Astrocyte (in vitro differentiated cells and primary cell): Measurements from ENCODE around the gene SND1. TPM values are rescaled to one million over a fixed set of nuclear protein-coding genes. Genes with fewer than 3 reads are reported as not detected.

Experiments
- DNase-seq: peaks from one replicate; pipeline ENCODE4 v3.0.0-alpha.2; 2010; ENCODE audit warnings: low read depth
- FAIRE-seq: peaks from 2 replicates; lab custom pipeline; 2011; peaks lifted over from hg19 to GRCh38; lab: Jason Lieb, UNC
- H2AFZ ChIP-seq: 2 replicates; pipeline ENCODE4 v1.6.0; 2012; ENCODE audit warnings: low read depth, low read length, inconsistent platforms
- H3K27ac ChIP-seq: 2 replicates; pipeline ENCODE4 v1.5.1; 2011; ENCODE audit warnings: low read depth, low read length, inconsistent platforms
- H3K27me3 ChIP-seq: 2 replicates; pipeline ENCODE4 v1.6.0; 2011; ENCODE audit warnings: low read length, inconsistent platforms; ENCODE audit not compliant: insufficient read depth
- H3K36me3 ChIP-seq: 2 replicates; pipeline ENCODE4 v1.5.1; 2011; ENCODE audit warnings: low read length, inconsistent platforms; ENCODE audit not compliant: insufficient read depth
- H3K4me1 ChIP-seq: 2 replicates; pipeline ENCODE4 v1.5.1; 2011; ENCODE audit warnings: low read length, inconsistent platforms; ENCODE audit not compliant: insufficient read depth
- H3K4me2 ChIP-seq: 2 replicates; pipeline ENCODE4 v1.6.0; 2012; ENCODE audit warnings: low read length, inconsistent platforms
- H3K4me3 ChIP-seq: 2 replicates; pipeline ENCODE4 v1.5.1; 2011; ENCODE audit warnings: low read depth, mild to moderate bottlenecking, low read length, inconsistent platforms; ENCODE audit not compliant: insufficient read depth
- H3K79me2 ChIP-seq: 2 replicates; pipeline ENCODE4 v1.6.0; 2012; ENCODE audit warnings: mild to moderate bottlenecking, low read length, inconsistent platforms; ENCODE audit not compliant: insufficient read depth
- H3K9ac ChIP-seq: 2 replicates; pipeline ENCODE4 v1.6.0; 2012; ENCODE audit warnings: mild to moderate bottlenecking, low read length, inconsistent platforms
- H3K9me3 ChIP-seq: 2 replicates; pipeline ENCODE4 v1.5.1; 2012; ENCODE audit warnings: low read depth, mild to moderate bottlenecking, low read length, inconsistent platforms; ENCODE audit not compliant: insufficient read depth
- H4K20me1 ChIP-seq: 2 replicates; pipeline ENCODE4 v1.6.0; 2012; ENCODE audit warnings: low read length, inconsistent platforms; ENCODE audit not compliant: insufficient read depth
- H3K27ac Mint-ChIP-seq: one replicate; pipeline ENCODE4 v1.8.0; 2021; ENCODE audit warnings: mild to moderate bottlenecking, mixed read lengths; ENCODE audit not compliant: unreplicated experiment
- H3K27me3 Mint-ChIP-seq: one replicate; pipeline ENCODE4 v1.8.0; 2021; ENCODE audit warnings: low read depth, mixed read lengths; ENCODE audit not compliant: unreplicated experiment
- H3K36me3 Mint-ChIP-seq: one replicate; pipeline ENCODE4 v1.8.0; 2021; ENCODE audit warnings: low read depth, mixed read lengths; ENCODE audit not compliant: unreplicated experiment
- H3K4me1 Mint-ChIP-seq: one replicate; pipeline ENCODE4 v1.8.0; 2021; ENCODE audit warnings: low read depth, mixed read lengths; ENCODE audit not compliant: unreplicated experiment
- H3K4me3 Mint-ChIP-seq: one replicate; pipeline ENCODE4 v1.8.0; 2021; ENCODE audit warnings: mild to moderate bottlenecking, moderate library complexity, mixed read lengths; ENCODE audit not compliant: unreplicated experiment
- H3K9me3 Mint-ChIP-seq: one replicate; pipeline ENCODE4 v1.8.0; 2021; ENCODE audit warnings: mild to moderate bottlenecking, mixed read lengths; ENCODE audit not compliant: unreplicated experiment
- EZH2 ChIP-seq: IDR thresholded peaks from 2 replicates; pipeline ENCODE4 v1.6.1; 2012; ENCODE audit warnings: mild to moderate bottlenecking, low read length, inconsistent platforms; ENCODE audit not compliant: insufficient read depth
- total RNA-seq: library from RNA; stranded (reverse); gene quantifications from 2 replicates; pipeline ENCODE4 v1.2.1, GENCODE V29; 2021
- TF ChIP-seq, protein P1 (sequence below): IDR thresholded peaks from 2 replicates; pipeline ENCODE4 v1.5.1; 2011; ENCODE audit warnings: low read depth, mild to moderate bottlenecking, inconsistent platforms, low read length, moderate library complexity; ENCODE audit not compliant: insufficient read depth

SND1 gene
- total RNA-seq, 1 donor from 2014 or later: 267 TPM

- Histone ChIP-seq H3K9ac (no peak overlapping the region), H3K4me3 (no peak overlapping the region), H3K79me2 (no peaks in the 10 kb centered on the region), H3K9me3 (no peaks in the 10 kb centered on the region), H4K20me1 (no peaks in the 10 kb centered on the region), H3K4me2 (no peak overlapping the region), H3K27me3 (peaks cover 40% of the 10 kb centered on the region), H3K4me1 (peaks cover 7% of the 10 kb centered on the region), H2AFZ (no peak overlapping the region), H3K27ac (no peak overlapping the region), H3K36me3 (no peaks in the 10 kb centered on the region)
- TF ChIP-seq EZH2: no peak
- TF ChIP-seq, protein P1, sequence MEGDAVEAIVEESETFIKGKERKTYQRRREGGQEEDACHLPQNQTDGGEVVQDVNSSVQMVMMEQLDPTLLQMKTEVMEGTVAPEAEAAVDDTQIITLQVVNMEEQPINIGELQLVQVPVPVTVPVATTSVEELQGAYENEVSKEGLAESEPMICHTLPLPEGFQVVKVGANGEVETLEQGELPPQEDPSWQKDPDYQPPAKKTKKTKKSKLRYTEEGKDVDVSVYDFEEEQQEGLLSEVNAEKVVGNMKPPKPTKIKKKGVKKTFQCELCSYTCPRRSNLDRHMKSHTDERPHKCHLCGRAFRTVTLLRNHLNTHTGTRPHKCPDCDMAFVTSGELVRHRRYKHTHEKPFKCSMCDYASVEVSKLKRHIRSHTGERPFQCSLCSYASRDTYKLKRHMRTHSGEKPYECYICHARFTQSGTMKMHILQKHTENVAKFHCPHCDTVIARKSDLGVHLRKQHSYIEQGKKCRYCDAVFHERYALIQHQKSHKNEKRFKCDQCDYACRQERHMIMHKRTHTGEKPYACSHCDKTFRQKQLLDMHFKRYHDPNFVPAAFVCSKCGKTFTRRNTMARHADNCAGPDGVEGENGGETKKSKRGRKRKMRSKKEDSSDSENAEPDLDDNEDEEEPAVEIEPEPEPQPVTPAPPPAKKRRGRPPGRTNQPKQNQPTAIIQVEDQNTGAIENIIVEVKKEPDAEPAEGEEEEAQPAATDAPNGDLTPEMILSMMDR: no peak
- H3K9me3 Mint-ChIP-seq: peaks cover 2% of the 10 kb centered on the region
- H3K36me3 Mint-ChIP-seq: no peaks in the 10 kb centered on the region
- FAIRE-seq (no peak), DNase-seq (no peak)
- H3K4me3 Mint-ChIP-seq: no peak overlapping the region
- H3K4me1 Mint-ChIP-seq: peaks cover 2% of the 10 kb centered on the region
- H3K27me3 Mint-ChIP-seq: peaks cover 32% of the 10 kb centered on the region
- H3K27ac Mint-ChIP-seq: no peak overlapping the region
Observed at GRCh38 chr7:128137181-128137580, 485.2 kb downstream of the SND1 start.

GRCh38 chr7:128139406-128139805, 487.4 kb downstream of the SND1 start:
- FAIRE-seq (no peak), DNase-seq (no peak)
- no peak overlapping the region for H3K4me2 ChIP-seq
- H3K27me3 ChIP-seq: peaks cover 27% of the 10 kb centered on the region
- no peaks in the 10 kb centered on the region for H3K9me3 Mint-ChIP-seq
- no peak overlapping the region for H3K27ac Mint-ChIP-seq
- no peaks in the 10 kb centered on the region for H3K36me3 Mint-ChIP-seq
- no peak overlapping the region for H3K9ac ChIP-seq
- no peaks in the 10 kb centered on the region for H3K36me3 ChIP-seq
- peaks cover 3% of the 10 kb centered on the region for H3K9me3 ChIP-seq
- H3K27ac ChIP-seq: no peak overlapping the region
- peaks cover 7% of the 10 kb centered on the region for H3K4me1 ChIP-seq
- H3K27me3 Mint-ChIP-seq: peaks cover 21% of the 10 kb centered on the region
- no peak overlapping the region for H3K4me3 ChIP-seq
- no peak for TF ChIP-seq EZH2
- TF ChIP-seq, protein P1: no peak
- no peak overlapping the region for H2AFZ ChIP-seq
- peaks cover 2% of the 10 kb centered on the region for H3K4me1 Mint-ChIP-seq
- no peaks in the 10 kb centered on the region for H4K20me1 ChIP-seq
- H3K79me2 ChIP-seq: no peaks in the 10 kb centered on the region
- H3K4me3 Mint-ChIP-seq: no peak overlapping the region

DNA sequence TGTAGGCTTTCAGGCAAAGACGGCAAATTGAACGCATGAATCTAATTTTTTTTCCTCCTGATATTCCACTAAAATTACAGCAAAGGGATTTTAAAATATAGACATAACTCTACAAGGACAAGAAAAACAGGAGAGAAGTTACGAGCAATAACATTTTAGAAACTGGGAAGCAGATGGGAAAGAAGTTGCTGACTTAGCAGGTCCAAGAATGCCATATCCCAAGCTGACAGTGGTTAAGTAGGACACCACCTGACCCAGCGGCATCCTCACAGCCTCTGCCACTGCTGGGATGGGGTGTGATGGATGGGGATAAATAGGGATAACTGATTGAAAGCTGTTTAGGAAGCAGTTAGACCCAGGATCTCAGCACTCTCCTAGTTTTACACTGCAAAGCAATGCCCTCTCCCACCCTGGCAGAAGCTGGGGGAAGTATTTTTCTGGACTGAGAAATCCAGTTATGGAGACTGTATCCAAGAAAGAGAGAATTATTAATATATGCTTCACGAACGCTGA, 489.7 kb downstream of the SND1 start:
- H4K20me1 ChIP-seq: no peaks in the 10 kb centered on the region
- no peaks in the 10 kb centered on the region for H3K4me1 ChIP-seq
- H3K9ac ChIP-seq: no peak overlapping the region
- peaks cover 13% of the 10 kb centered on the region for H3K27me3 ChIP-seq
- Mint-ChIP-seq H3K27ac (no peak overlapping the region), H3K4me3 (no peak overlapping the region), H3K9me3 (no peaks in the 10 kb centered on the region), H3K4me1 (peaks cover 2% of the 10 kb centered on the region), H3K27me3 (peaks cover 8% of the 10 kb centered on the region), H3K36me3 (no peaks in the 10 kb centered on the region)
- FAIRE-seq (no peak), DNase-seq (no peak)
- no peak overlapping the region for H2AFZ ChIP-seq
- no peak overlapping the region for H3K27ac ChIP-seq
- no peak overlapping the region for H3K4me3 ChIP-seq
- no peaks in the 10 kb centered on the region for H3K36me3 ChIP-seq
- TF ChIP-seq, protein P1: no peak
- TF ChIP-seq EZH2: no peak
- H3K79me2 ChIP-seq: no peaks in the 10 kb centered on the region
- H3K4me2 ChIP-seq: no peak overlapping the region
- peaks cover 3% of the 10 kb centered on the region for H3K9me3 ChIP-seq
